AG09319 (cell line): ENCODE data around the gene ISG20L2.
A peak's percentile ranks its signal among the peaks of the same experiment; 100 is the strongest.

Experiments
- DNase-seq: peaks from one replicate; pipeline ENCODE4 v3.0.0-alpha.2; 2010; ENCODE audit warnings: low read depth; ENCODE audit errors: extremely low read depth
- CTCF ChIP-seq: IDR thresholded peaks from 2 replicates; pipeline ENCODE4 v1.5.1; 2011; ENCODE audit warnings: low read depth, mild to moderate bottlenecking, inconsistent platforms, low read length, moderate library complexity

Gene ISG20L2

GRCh38 chr1:156733989-156734584, 5.5 kb upstream of the ISG20L2 start:
- no peak for DNase-seq
- TF ChIP-seq CTCF = no peak

- no peak for TF ChIP-seq CTCF
- no peak for DNase-seq
Observed at GRCh38 chr1:156727926-156728598, 504 bp downstream of the ISG20L2 start, which contains the start of gene METTL25B. Gene METTL25B, plus strand, starts transcription at chr1:156728469. Its CDS starts 636 bp downstream, at chr1:156729105.

- TF ChIP-seq CTCF = no peak
- no peak for DNase-seq
Observed at GRCh38 chr1:156727492-156727891, 1.1 kb downstream of the ISG20L2 start.

- TF ChIP-seq CTCF = peak; percentile 65
- DNase-seq = no peak
Observed at GRCh38 chr1:156726549-156727226, 1.9 kb downstream of the ISG20L2 start.

GRCh38 chr1:156725683-156726280, 2.8 kb downstream of the ISG20L2 start:
- peak; percentile 96 for TF ChIP-seq CTCF
- DNase-seq = peak; percentile 78

GRCh38 chr1:156721535-156721934, 7.0 kb downstream of the ISG20L2 start:
- no peak for DNase-seq

More at GRCh38 chr1:156721535-156721934, 7.0 kb downstream of the ISG20L2 start:
- no peak for TF ChIP-seq CTCF
